Measurements from ENCODE around the gene HTR3D.
"Not testable (repeated sequence)": the region's sequence is repeated elsewhere in the genome, so short reads cannot be mapped to it uniquely, and the experiment has no call there.

HTR3D gene

DNA sequence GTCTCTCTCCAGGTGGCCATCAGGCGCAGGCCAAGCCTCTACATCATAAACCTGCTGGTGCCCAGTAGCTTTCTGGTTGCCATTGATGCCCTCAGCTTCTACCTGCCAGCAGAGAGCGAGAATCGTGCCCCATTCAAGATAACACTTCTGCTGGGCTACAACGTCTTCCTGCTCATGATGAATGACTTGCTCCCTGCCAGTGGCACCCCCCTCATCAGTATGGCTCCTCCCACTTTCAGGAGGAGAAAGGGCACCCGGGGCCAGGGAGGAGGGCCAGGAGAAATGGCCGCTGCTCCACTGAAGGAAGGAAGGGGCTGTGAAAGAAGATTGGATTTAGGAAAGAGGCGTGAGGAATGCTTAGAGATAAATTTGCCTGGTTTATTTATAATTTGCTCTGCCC is 27.9 kb downstream of the HTR3D start:
- H3K9me3 ChIP-seq = no peaks in the 10 kb centered on the region
- intact Hi-C loops (cut with DNase I; ENCODE audit: low total_unique reads) = no loop called here
- H3K36me3 ChIP-seq = no peaks in the 10 kb centered on the region
- no peak overlapping the region for H3K27ac ChIP-seq
- H3K4me3 ChIP-seq = no peak overlapping the region
- peaks cover 0 to 18% of the 10 kb centered on the region in 2 donors for H3K27me3 ChIP-seq
- H3K4me1 ChIP-seq = no peaks in the 10 kb centered on the region
- TF ChIP-seq, protein P1, sequence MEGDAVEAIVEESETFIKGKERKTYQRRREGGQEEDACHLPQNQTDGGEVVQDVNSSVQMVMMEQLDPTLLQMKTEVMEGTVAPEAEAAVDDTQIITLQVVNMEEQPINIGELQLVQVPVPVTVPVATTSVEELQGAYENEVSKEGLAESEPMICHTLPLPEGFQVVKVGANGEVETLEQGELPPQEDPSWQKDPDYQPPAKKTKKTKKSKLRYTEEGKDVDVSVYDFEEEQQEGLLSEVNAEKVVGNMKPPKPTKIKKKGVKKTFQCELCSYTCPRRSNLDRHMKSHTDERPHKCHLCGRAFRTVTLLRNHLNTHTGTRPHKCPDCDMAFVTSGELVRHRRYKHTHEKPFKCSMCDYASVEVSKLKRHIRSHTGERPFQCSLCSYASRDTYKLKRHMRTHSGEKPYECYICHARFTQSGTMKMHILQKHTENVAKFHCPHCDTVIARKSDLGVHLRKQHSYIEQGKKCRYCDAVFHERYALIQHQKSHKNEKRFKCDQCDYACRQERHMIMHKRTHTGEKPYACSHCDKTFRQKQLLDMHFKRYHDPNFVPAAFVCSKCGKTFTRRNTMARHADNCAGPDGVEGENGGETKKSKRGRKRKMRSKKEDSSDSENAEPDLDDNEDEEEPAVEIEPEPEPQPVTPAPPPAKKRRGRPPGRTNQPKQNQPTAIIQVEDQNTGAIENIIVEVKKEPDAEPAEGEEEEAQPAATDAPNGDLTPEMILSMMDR (IDR thresholded peaks at IDR 0.05) = no peak
- no peak for DNase-seq

DNA sequence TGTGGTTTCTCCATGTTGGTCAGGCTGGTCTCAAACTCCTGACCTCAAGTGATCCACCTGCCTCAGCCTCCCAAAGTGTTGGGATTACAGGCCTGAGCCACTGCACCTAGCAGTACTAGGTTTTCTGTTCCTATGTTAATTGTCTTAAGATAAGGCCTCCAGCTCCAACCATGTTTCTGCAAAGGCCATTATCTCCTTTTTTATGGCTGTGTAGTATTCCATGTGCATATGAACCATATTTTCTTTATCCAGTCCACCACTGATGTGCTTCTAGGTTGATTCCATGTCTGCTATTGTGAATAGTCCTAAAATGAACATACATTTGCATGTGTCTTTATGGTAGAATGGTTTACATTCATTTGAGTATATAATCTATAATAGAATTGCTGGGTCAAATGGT is 31.1 kb downstream of the HTR3D start:
- TF ChIP-seq, protein P1 (IDR thresholded peaks at IDR 0.05) = no peak
- H3K27me3 ChIP-seq = peaks cover 0 to 9% of the 10 kb centered on the region in 2 donors
- no peak overlapping the region for H3K4me3 ChIP-seq
- no peaks in the 10 kb centered on the region for H3K36me3 ChIP-seq
- no peak overlapping the region for H3K27ac ChIP-seq
- no peaks in the 10 kb centered on the region for H3K4me1 ChIP-seq
- no peak for DNase-seq
- intact Hi-C loops (cut with DNase I; ENCODE audit: low total_unique reads) = no loop called here
- H3K9me3 ChIP-seq = no peaks in the 10 kb centered on the region

DNA sequence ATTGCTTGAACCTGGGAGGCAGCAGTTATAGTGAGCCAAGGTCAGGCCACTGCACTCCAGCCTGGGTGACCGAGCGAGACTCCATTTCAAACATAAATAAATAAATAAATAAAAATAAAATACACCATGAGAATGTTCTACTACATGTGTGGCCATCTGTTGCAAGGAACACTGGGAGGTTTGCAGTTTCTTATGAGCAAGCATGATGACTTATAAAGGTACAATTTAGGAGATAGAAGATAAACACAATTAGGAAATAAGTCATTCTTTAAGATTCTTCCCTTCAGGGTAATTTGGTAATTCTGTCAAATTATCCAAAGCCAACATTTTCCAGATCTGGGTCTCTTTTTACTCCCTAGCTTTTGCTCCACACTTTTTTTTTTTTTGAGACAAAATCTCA is 34.7 kb downstream of the HTR3D start:
- Histone ChIP-seq H3K4me3 (no peak overlapping the region), H3K9me3 (no peaks in the 10 kb centered on the region), H3K27ac (no peak overlapping the region), H3K27me3 (peaks cover 0 to 2% of the 10 kb centered on the region in 2 donors), H3K36me3 (no peaks in the 10 kb centered on the region), H3K4me1 (no peaks in the 10 kb centered on the region)
- intact Hi-C loops (cut with DNase I; ENCODE audit: low total_unique reads) = no loop called here
- DNase-seq = no peak
- TF ChIP-seq, protein P1 (IDR thresholded peaks at IDR 0.05) = no peak

DNA sequence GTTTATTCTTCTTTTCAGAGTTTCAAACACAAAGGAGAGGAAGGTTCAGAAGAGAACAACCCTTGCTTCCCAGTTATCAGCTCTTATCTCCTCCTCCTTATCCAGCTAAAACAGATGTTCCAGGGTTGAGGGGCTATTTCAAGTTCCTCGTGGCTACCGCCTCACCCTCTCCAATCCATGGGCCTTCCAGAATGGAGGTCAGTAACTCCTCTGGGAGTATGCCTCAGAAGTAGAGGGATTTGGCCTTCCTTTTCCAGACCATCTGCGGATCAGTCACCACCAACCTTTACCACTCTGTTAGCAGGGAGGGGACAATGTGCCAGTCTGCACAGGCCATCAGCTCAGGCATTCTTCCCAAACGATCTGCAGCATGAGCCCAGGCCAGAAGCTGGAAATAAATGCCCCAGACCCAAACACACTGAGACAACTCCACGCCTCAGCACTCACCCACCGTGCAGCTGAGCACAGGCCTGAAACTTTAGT is 36.1 kb downstream of the HTR3D start:
- peaks cover 0 to 2% of the 10 kb centered on the region in 2 donors for H3K27me3 ChIP-seq
- no peaks in the 10 kb centered on the region for H3K4me1 ChIP-seq
- TF ChIP-seq, protein P1 (IDR thresholded peaks at IDR 0.05) = no peak
- H3K27ac ChIP-seq = no peak overlapping the region
- no peaks in the 10 kb centered on the region for H3K36me3 ChIP-seq
- intact Hi-C loops (cut with DNase I; ENCODE audit: low total_unique reads) = no loop called here
- DNase-seq = peak in 1 of 2 donors; percentile 1
- H3K4me3 ChIP-seq = no peak overlapping the region
- H3K9me3 ChIP-seq = no peaks in the 10 kb centered on the region

- Histone ChIP-seq H3K36me3 (no peaks in the 10 kb centered on the region), H3K27ac (no peak overlapping the region), H3K9me3 (no peaks in the 10 kb centered on the region), H3K4me1 (no peaks in the 10 kb centered on the region), H3K27me3 (peaks cover 0 to 2% of the 10 kb centered on the region in 2 donors), H3K4me3 (no peak overlapping the region)
- no peak for DNase-seq
- TF ChIP-seq, protein P1 (IDR thresholded peaks at IDR 0.05) = no peak
- intact Hi-C loops (cut with DNase I; ENCODE audit: low total_unique reads) = no loop called here
These were observed 36.8 kb downstream of the HTR3D start for GRCh38 chr3:184068344-184068743.

- H3K27me3 ChIP-seq; intact Hi-C loops (cut with DNase I; ENCODE audit: low total_unique reads); H3K36me3 ChIP-seq; H3K9me3 ChIP-seq; H3K4me3 ChIP-seq; H3K4me1 ChIP-seq; H3K27ac ChIP-seq; DNase-seq: not testable (repeated sequence)
These were observed 39.6 kb downstream of the HTR3D start for GRCh38 chr3:184071142-184071541.

Data from tibial artery (tissue), 4 donors.